Testis (tissue), 3 donors: ENCODE data around the gene FBXO21. TPM values are rescaled to one million over a fixed set of nuclear protein-coding genes. Genes with fewer than 3 reads are reported as not detected.
A peak's percentile ranks its signal among the peaks of the same experiment; 100 is the strongest.

Source experiments
- DNase-seq: peaks from one replicate; pipeline ENCODE4 v3.0.0-alpha.2; 2019
- H3K27ac ChIP-seq, 2 donors: fragments of 200-600 bp; sonication (generic); one replicate each; pipeline ENCODE4 v1.5.1; 2019
- H3K27me3 ChIP-seq: fragments of 200-600 bp; sonication (generic); one replicate; pipeline ENCODE4 v1.5.1; 2019
- H3K36me3 ChIP-seq: fragments of 200-600 bp; sonication (generic); one replicate; pipeline ENCODE4 v1.5.1; 2017; ENCODE audit warnings: low read depth; ENCODE audit errors: missing control alignments
- H3K4me1 ChIP-seq: fragments of 200-600 bp; sonication (generic); one replicate; pipeline ENCODE4 v1.5.1; 2019
- H3K4me3 ChIP-seq, 2 donors: fragments of 200-600 bp; sonication (generic); one replicate each; pipeline ENCODE4 v1.5.1; 2017 to 2019
- H3K9me3 ChIP-seq: fragments of 200-600 bp; sonication (generic); one replicate; pipeline ENCODE4 v1.5.1; 2017
- CTCF ChIP-seq, 3 experiments: fragments of 450-650 bp in 2 of 3; fragments of 200-600 bp in 1 of 3; sonication (generic) in 1 of 3; IDR thresholded peaks; one replicate each; pipeline ENCODE4 v1.5.1; 2016 to 2019; ENCODE audit warnings: antibody characterized with exemption in 3 of 3, mild to moderate bottlenecking in 2 of 3, moderate library complexity in 1 of 3
- POLR2A ChIP-seq: fragments of 450-650 bp; IDR thresholded peaks from one replicate; pipeline ENCODE4 v1.6.1; 2017; ENCODE audit warnings: antibody characterized with exemption, mild to moderate bottlenecking, moderate library complexity
- WGBS, 2 donors: methylation state at CpG; one replicate each; pipeline ENCODE4 v1.1.5; 2018; 5-methylcytosine and 5-hydroxymethylcytosine counted together
- intact Hi-C: fragments of 100-400 bp; cut with DNase I; formaldehyde crosslinking; loops from one replicate; pipeline ENCODE4 v1.15.1; 2023; ENCODE audit warnings: low total_unique reads
- polyA plus RNA-seq: library from polyadenylated mRNA; stranded (reverse); fragments of 350-450 nt; fragmentation: Illumina TruSeq; extraction: RNeasy Lipid Tissue Mini Kit (QIAGEN cat#74804); gene quantifications from one replicate; pipeline ENCODE4 v1.2.3, GENCODE V29; 2014; ENCODE audit warnings: low read depth, low replicate concordance; ENCODE audit not compliant: insufficient read depth
- total RNA-seq, 2 donors: library from RNA; depleted of rRNA; stranded (reverse); fragments of >200 nt; gene quantifications; one replicate each; pipeline ENCODE4 v1.2.3, GENCODE V29; 2016

The FBXO21 gene
- total and polyA plus RNA-seq, 3 donors from 2014 or later = 101 to 519 (median 290) TPM

- no peaks in the 10 kb centered on the region for H3K27me3 ChIP-seq
- no peaks in the 10 kb centered on the region for H3K9me3 ChIP-seq
- no peak for TF ChIP-seq CTCF (IDR thresholded peaks at IDR 0.05)
- no peak for TF ChIP-seq POLR2A
- H3K4me1 ChIP-seq = peaks cover 11% of the 10 kb centered on the region
- DNase-seq = no peak
- H3K4me3 ChIP-seq = no peak overlapping the region
- intact Hi-C loops = no loop called here
- H3K36me3 ChIP-seq = no peaks in the 10 kb centered on the region
- WGBS, 2 donors = 68 to 88% methylated on average over 2 of the region's 2 CpGs
- H3K27ac ChIP-seq = no peak overlapping the region
These were observed 11.5 kb downstream of the FBXO21 start for GRCh38 chr12:117178745-117179144.

DNA sequence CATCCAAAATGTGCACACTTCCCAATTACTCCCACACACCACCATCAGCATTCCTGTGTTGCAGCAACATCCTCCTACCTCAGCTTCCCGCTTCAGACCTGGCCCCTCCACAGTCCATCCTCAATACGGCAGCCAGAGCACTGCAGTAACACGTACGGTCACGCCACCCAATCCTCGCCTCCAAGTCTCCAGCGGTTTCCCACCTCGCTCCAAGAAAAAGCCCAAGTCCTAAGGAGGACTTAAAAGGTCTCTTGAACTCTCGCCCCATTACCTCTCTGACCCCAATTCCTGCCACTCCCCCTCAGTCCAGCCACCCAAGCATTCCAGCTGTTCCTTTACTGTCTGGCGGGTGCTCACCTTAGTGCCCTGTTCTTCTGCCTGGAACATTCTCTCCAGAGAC, 12.0 kb downstream of the FBXO21 start:
- intact Hi-C loops = no loop called here
- DNase-seq = no peak
- TF ChIP-seq CTCF (IDR thresholded peaks at IDR 0.05) = no peak
- no peak for TF ChIP-seq POLR2A
- WGBS, 2 donors = 87 to 95% methylated on average over 10 of the region's 10 CpGs
- Histone ChIP-seq H3K36me3 (no peaks in the 10 kb centered on the region), H3K4me3 (no peak overlapping the region), H3K4me1 (peaks cover 11% of the 10 kb centered on the region), H3K27me3 (no peaks in the 10 kb centered on the region), H3K9me3 (no peaks in the 10 kb centered on the region), H3K27ac (no peak overlapping the region)

GRCh38 chr12:117172168-117172567, 18.1 kb downstream of the FBXO21 start:
- Histone ChIP-seq H3K36me3 (no peaks in the 10 kb centered on the region), H3K9me3 (no peaks in the 10 kb centered on the region), H3K27ac (peak overlapping the region; percentile 32 to 68), H3K4me3 (no peak overlapping the region), H3K4me1 (peaks cover 38% of the 10 kb centered on the region), H3K27me3 (no peaks in the 10 kb centered on the region)
- DNase-seq = no peak
- WGBS, 2 donors = 72 to 87% methylated on average over 3 of the region's 3 CpGs
- TF ChIP-seq CTCF (IDR thresholded peaks at IDR 0.05) (no peak), POLR2A (no peak)
- intact Hi-C loops = no loop called here

GRCh38 chr12:117171499-117172162, 18.6 kb downstream of the FBXO21 start:
- intact Hi-C loops = no loop called here
- H3K4me1 ChIP-seq = peaks cover 43% of the 10 kb centered on the region
- H3K9me3 ChIP-seq = no peaks in the 10 kb centered on the region
- no peaks in the 10 kb centered on the region for H3K36me3 ChIP-seq
- DNase-seq = no peak
- no peak for TF ChIP-seq POLR2A
- TF ChIP-seq CTCF (IDR thresholded peaks at IDR 0.05) = no peak
- no peaks in the 10 kb centered on the region for H3K27me3 ChIP-seq
- no peak overlapping the region for H3K4me3 ChIP-seq
- WGBS, 2 donors = 52 to 82% methylated on average over 2 of the region's 2 CpGs
- H3K27ac ChIP-seq = peak overlapping the region; percentile 32 to 68

DNA sequence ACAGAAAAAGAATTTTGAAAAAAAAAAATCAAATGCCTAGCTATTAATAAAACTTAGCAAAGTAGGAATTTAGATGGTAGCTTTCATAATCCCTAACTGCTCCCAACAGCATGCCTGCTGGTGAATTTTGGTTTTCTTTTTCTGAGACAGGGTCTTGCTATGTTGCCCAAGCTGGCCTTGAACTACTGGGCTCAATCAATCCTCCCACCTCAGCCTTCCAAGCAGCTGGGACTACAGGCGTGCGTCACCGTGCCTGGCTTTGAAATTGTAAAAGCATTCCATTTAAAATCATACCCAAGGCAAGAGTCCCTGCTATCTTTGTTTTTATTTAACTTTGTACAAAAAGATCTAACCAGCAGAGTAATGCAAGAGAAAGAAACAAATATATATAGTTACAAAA, 20.7 kb downstream of the FBXO21 start:
- Histone ChIP-seq H3K27ac (peak overlapping the region; percentile 5 to 20), H3K4me3 (no peak overlapping the region), H3K4me1 (peaks cover 59% of the 10 kb centered on the region), H3K9me3 (no peaks in the 10 kb centered on the region), H3K27me3 (no peaks in the 10 kb centered on the region), H3K36me3 (no peaks in the 10 kb centered on the region)
- DNase-seq = peak; percentile 89
- intact Hi-C loops = no loop called here
- no peak for TF ChIP-seq POLR2A
- TF ChIP-seq CTCF (IDR thresholded peaks at IDR 0.05) = no peak
- WGBS, 2 donors = 48 to 56% methylated on average over 3 of the region's 3 CpGs
